B cell (primary cell): ENCODE results near the gene GPC5. TPM values are rescaled to one million over a fixed set of nuclear protein-coding genes. Genes with fewer than 3 reads are reported as not detected.

ENCODE experiments used
- ATAC-seq: fragments of 200-7000 bp; cut with Tn5 transposase; one replicate; pipeline ENCODE4 v1.10.0; 2021; ENCODE audit warnings: low read depth, mild to moderate bottlenecking, moderate number of reproducible peaks, moderate library complexity
- CTCF ChIA-PET: fragments of 350-600 bp; sonication (Branson Sonifier 250); formaldehyde crosslinking; loops from one replicate; lab custom pipeline; 2021; ENCODE audit warnings: antibody characterized with exemption, inconsistent platforms; lab: Charles Lee
- POLR2A ChIA-PET: fragments of 350-600 bp; sonication (Branson Sonifier 250); formaldehyde crosslinking; loops from one replicate; lab custom pipeline; 2021; ENCODE audit warnings: antibody characterized with exemption; lab: Charles Lee
- DNase-seq: peaks from one replicate; pipeline ENCODE4 v3.0.0; 2013
- H2AFZ ChIP-seq: 2 replicates; pipeline ENCODE4 v1.6.1; 2012; ENCODE audit warnings: mild to moderate bottlenecking, low read depth, low read length; ENCODE audit not compliant: insufficient read depth, poor library complexity, severe bottlenecking
- H3K27ac ChIP-seq, 2 donors: 1 replicate in 1 of 2; 2 replicates in 1 of 2; pipeline ENCODE4 v1.5.1; 2012 to 2013; ENCODE audit warnings: low read length in 2 of 2, mild to moderate bottlenecking in 2 of 2, moderate library complexity in 1 of 2
- H3K27me3 ChIP-seq, 4 experiments: fragments of 200-600 bp in 1 of 4; sonication (generic) in 1 of 4; replicated peaks in 1 of 4; 1 replicate in 2 of 4; 2 replicates in 2 of 4; pipeline versions ENCODE4 v1.6.1 to v1.7.0; 2013 to 2016; ENCODE audit warnings: low read length in 3 of 4, mild to moderate bottlenecking in 2 of 4, mixed read lengths in 1 of 4, moderate library complexity in 1 of 4; ENCODE audit not compliant: insufficient read depth in 4 of 4, control insufficient read depth in 3 of 4; ENCODE audit errors: control extremely low read depth in 1 of 4
- H3K36me3 ChIP-seq, 2 experiments: replicated peaks in 1 of 2; 1 replicate in 1 of 2; 2 replicates in 1 of 2; pipeline versions ENCODE4 v1.6.1 to v1.7.1; 2013; ENCODE audit warnings: low read length in 1 of 2; ENCODE audit not compliant: insufficient read depth in 2 of 2, control insufficient read depth in 1 of 2; ENCODE audit errors: control extremely low read depth in 1 of 2, extremely low read depth in 1 of 2
- H3K4me1 ChIP-seq, 2 donors: fragments of 200-600 bp in 1 of 2; sonication (generic) in 1 of 2; 1 replicate in 1 of 2; 2 replicates in 1 of 2; pipeline versions ENCODE4 v1.5.1 to v1.6.1; 2013 to 2017; ENCODE audit warnings: low read length in 2 of 2; ENCODE audit not compliant: control insufficient read depth in 2 of 2, insufficient read depth in 2 of 2
- H3K4me2 ChIP-seq: replicated peaks from 2 replicates; pipeline ENCODE3; 2012; ENCODE audit warnings: mild to moderate bottlenecking, low read depth, low read length; ENCODE audit not compliant: poor library complexity, severe bottlenecking
- H3K4me3 ChIP-seq, 5 experiments: fragments of 200-600 bp in 1 of 5; sonication (generic) in 1 of 5; 1 replicate in 3 of 5; 2 replicates in 2 of 5; pipeline versions ENCODE4 v1.5.1 to v1.7.0; 2011 to 2016; ENCODE audit warnings: low read length in 4 of 5, mild to moderate bottlenecking in 4 of 5, low read depth in 2 of 5, control low read depth in 1 of 5, moderate library complexity in 1 of 5; ENCODE audit not compliant: insufficient read depth in 1 of 5; ENCODE audit errors: control extremely low read depth in 1 of 5, extremely low read depth in 1 of 5
- H3K79me2 ChIP-seq: fragments of 200-600 bp; sonication (generic); one replicate; pipeline ENCODE4 v1.6.0; 2016; ENCODE audit warnings: low read length; ENCODE audit not compliant: control insufficient read depth, insufficient read depth
- H3K9ac ChIP-seq: fragments of 200-600 bp; sonication (generic); 2 replicates; pipeline ENCODE4 v1.6.1; 2017; ENCODE audit warnings: mild to moderate bottlenecking, low read length, moderate library complexity
- H3K9me3 ChIP-seq, 3 donors: one replicate each; pipeline versions ENCODE4 v1.6.1 to v1.7.1; 2013; ENCODE audit warnings: low read length in 2 of 3; ENCODE audit not compliant: control insufficient read depth in 2 of 3, insufficient read depth in 1 of 3; ENCODE audit errors: control extremely low read depth in 1 of 3
- H4K20me1 ChIP-seq: 2 replicates; pipeline ENCODE4 v1.6.0; 2012; ENCODE audit warnings: mild to moderate bottlenecking, low read length; ENCODE audit not compliant: insufficient read depth, control insufficient read depth, poor library complexity, severe bottlenecking
- H3K27ac Mint-ChIP-seq: one replicate; pipeline ENCODE4 v1.8.0; 2021; ENCODE audit warnings: mixed read lengths
- H3K27me3 Mint-ChIP-seq: one replicate; pipeline ENCODE4 v1.8.0; 2021; ENCODE audit warnings: mixed read lengths
- H3K4me1 Mint-ChIP-seq: one replicate; pipeline ENCODE4 v1.8.0; 2021; ENCODE audit warnings: mixed read lengths
- H3K4me3 Mint-ChIP-seq: one replicate; pipeline ENCODE4 v1.8.0; 2021; ENCODE audit warnings: mixed read lengths
- H3K9me3 Mint-ChIP-seq: one replicate; pipeline ENCODE4 v1.8.0; 2022; ENCODE audit warnings: mixed read lengths; ENCODE audit not compliant: insufficient read depth
- EZH2 ChIP-seq: IDR thresholded peaks from 2 replicates; pipeline ENCODE4 v1.6.1; 2012; ENCODE audit warnings: borderline replicate concordance, low read depth, mild to moderate bottlenecking, moderate library complexity, low read length; ENCODE audit not compliant: insufficient read depth, poor library complexity, severe bottlenecking
- WGBS: methylation state at CpG from one replicate; pipeline ENCODE4 v1.1.5; 2013; ENCODE audit warnings: missing lambda C conversion rate; ENCODE audit not compliant: insufficient coverage; 5-methylcytosine and 5-hydroxymethylcytosine counted together
- intact Hi-C: fragments of 100-400 bp; cut with micrococcal nuclease; formaldehyde crosslinking; loops from one replicate; pipeline ENCODE4 v1.10.0; 2022
- polyA plus RNA-seq: library from polyadenylated mRNA; depleted of rRNA; stranded (reverse); fragments of >200 nt; gene quantifications from 2 replicates; pipeline ENCODE4 v1.2.3, GENCODE V29; 2012
- total RNA-seq, 2 donors: library from RNA; stranded (reverse); fragments of 120-200 nt in 1 of 2; gene quantifications; 1 replicate in 1 of 2; 2 replicates in 1 of 2; pipeline versions ENCODE4 v1.2.3 to v1.2.4, GENCODE V29; 2013 to 2022
- TF ChIP-seq, protein P1 (sequence below): fragments of 200-600 bp; IDR thresholded peaks from one replicate; pipeline ENCODE4 v1.8.0; 2022; ENCODE audit warnings: antibody characterized with exemption, mild to moderate bottlenecking

The GPC5 gene
- total and polyA plus RNA-seq, 2 donors (not counting 1 experiment from before 2014, with no cell fraction given) = 0.15 to 0.30 TPM

DNA sequence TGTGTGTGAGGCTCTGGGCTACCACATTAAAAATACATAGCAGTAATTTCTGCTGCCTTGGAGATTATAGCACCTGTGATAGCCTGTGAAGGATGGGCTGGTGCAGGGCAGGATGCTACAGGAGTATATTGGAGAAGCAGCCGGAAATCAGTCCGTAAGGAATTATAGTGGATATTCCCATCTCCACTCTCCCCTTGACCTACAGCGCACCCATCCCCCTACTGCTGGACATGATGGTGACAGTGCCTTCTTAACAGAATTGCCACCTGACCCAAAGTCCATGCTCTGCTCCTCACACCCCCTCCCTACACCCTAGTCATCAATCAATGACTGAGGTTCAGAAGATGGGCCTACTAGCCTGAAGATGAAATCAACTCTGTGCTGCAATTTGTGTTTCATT lies 376.0 kb downstream of the GPC5 start:
- intact Hi-C loops = no loop called here
- H3K27ac ChIP-seq = no peak overlapping the region
- Mint-ChIP-seq H3K4me3 (no peak overlapping the region), H3K4me1 (no peaks in the 10 kb centered on the region), H3K27ac (no peak overlapping the region), H3K9me3 (peaks cover 3% of the 10 kb centered on the region), H3K27me3 (no peaks in the 10 kb centered on the region)
- ATAC-seq = no peak
- H3K4me2 ChIP-seq = no peak overlapping the region
- TF ChIP-seq, protein P1, sequence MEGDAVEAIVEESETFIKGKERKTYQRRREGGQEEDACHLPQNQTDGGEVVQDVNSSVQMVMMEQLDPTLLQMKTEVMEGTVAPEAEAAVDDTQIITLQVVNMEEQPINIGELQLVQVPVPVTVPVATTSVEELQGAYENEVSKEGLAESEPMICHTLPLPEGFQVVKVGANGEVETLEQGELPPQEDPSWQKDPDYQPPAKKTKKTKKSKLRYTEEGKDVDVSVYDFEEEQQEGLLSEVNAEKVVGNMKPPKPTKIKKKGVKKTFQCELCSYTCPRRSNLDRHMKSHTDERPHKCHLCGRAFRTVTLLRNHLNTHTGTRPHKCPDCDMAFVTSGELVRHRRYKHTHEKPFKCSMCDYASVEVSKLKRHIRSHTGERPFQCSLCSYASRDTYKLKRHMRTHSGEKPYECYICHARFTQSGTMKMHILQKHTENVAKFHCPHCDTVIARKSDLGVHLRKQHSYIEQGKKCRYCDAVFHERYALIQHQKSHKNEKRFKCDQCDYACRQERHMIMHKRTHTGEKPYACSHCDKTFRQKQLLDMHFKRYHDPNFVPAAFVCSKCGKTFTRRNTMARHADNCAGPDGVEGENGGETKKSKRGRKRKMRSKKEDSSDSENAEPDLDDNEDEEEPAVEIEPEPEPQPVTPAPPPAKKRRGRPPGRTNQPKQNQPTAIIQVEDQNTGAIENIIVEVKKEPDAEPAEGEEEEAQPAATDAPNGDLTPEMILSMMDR = no peak
- TF ChIP-seq EZH2 = no peak
- POLR2A ChIA-PET = no interaction called here
- DNase-seq = no peak
- 100% methylated on average over 3 of the region's 3 CpGs for WGBS
- no peak overlapping the region for H2AFZ ChIP-seq
- CTCF ChIA-PET = no interaction called here
- no peaks in the 10 kb centered on the region for H3K27me3 ChIP-seq
- no peak overlapping the region for H3K4me3 ChIP-seq
- no peaks in the 10 kb centered on the region for H3K36me3 ChIP-seq
- H3K9ac ChIP-seq = no peak overlapping the region
- H3K4me1 ChIP-seq = no peaks in the 10 kb centered on the region
- no peaks in the 10 kb centered on the region for H3K79me2 ChIP-seq
- H3K9me3 ChIP-seq = no peaks in the 10 kb centered on the region
- H4K20me1 ChIP-seq = no peaks in the 10 kb centered on the region

DNA sequence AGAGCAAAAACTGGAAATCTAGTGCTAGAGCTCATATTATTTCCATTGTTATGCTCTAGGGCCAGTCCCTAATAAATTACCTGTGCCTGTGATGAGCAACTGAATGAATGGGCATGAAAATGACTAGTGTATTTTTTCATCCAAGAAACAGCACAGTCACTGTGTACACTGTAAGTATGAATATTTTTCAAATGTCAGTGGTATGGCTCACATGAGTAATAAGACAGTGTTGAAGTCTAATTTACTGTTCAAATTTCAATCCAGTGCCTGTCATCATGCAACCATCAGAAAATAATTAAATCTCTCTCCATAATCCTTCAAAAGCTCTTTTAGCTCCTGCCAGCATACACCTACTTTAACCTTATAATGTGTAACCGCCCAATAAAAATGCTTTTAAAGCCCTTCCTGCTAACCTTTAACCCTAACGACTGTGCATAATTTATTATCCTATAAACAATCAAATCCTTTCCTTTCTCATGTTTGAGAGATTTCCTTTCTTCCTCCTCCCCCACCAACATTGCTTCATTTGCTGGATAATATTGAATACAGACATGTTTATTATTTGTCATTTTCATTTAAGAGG lies 378.3 kb downstream of the GPC5 start:
- TF ChIP-seq, protein P1 = no peak
- TF ChIP-seq EZH2 = no peak
- H3K4me2 ChIP-seq = no peak overlapping the region
- 83% methylated on average over 1 of the region's 2 CpGs for WGBS

More for the DNA sequence above, 378.3 kb downstream of the GPC5 start:
- Histone ChIP-seq H3K9me3 (no peaks in the 10 kb centered on the region), H3K36me3 (no peaks in the 10 kb centered on the region), H3K4me1 (no peaks in the 10 kb centered on the region), H4K20me1 (no peaks in the 10 kb centered on the region), H2AFZ (no peak overlapping the region), H3K27ac (no peak overlapping the region), H3K4me3 (no peak overlapping the region), H3K27me3 (no peaks in the 10 kb centered on the region), H3K79me2 (no peaks in the 10 kb centered on the region), H3K9ac (no peak overlapping the region)
- Mint-ChIP-seq H3K27me3 (no peaks in the 10 kb centered on the region), H3K4me1 (no peaks in the 10 kb centered on the region), H3K9me3 (peaks cover 3% of the 10 kb centered on the region), H3K4me3 (no peak overlapping the region), H3K27ac (no peak overlapping the region)
- CTCF ChIA-PET = no interaction called here
- no peak for ATAC-seq
- POLR2A ChIA-PET = no interaction called here
- DNase-seq = no peak
- intact Hi-C loops = no loop called here
